Activated naive CD4-positive, alpha-beta T cell treated with anti-CD3 and anti-CD28 coated beads for 36 hours (primary cell): Measurements from ENCODE around the gene RCOR3. TPM values are rescaled to one million over a fixed set of nuclear protein-coding genes. Genes with fewer than 3 reads are reported as not detected.
"Not testable (repeated sequence)": the region's sequence is repeated elsewhere in the genome, so short reads cannot be mapped to it uniquely, and the experiment has no call there.

Experiments used
- CTCF ChIA-PET: fragments of 350-600 bp; sonication (Branson Sonifier 250); formaldehyde crosslinking; loops from one replicate; lab custom pipeline; 2021; ENCODE audit warnings: antibody characterized with exemption; lab: Charles Lee
- DNase-seq: peaks from one replicate; pipeline ENCODE4 v3.0.0-alpha.2; 2020
- H3K27ac Mint-ChIP-seq: one replicate; pipeline ENCODE4 v1.8.0; 2021; ENCODE audit warnings: mild to moderate bottlenecking, mixed read lengths
- H3K27me3 Mint-ChIP-seq: one replicate; pipeline ENCODE4 v1.8.0; 2021; ENCODE audit warnings: low read depth, mixed read lengths
- H3K36me3 Mint-ChIP-seq: one replicate; pipeline ENCODE4 v1.8.0; 2021; ENCODE audit warnings: low read depth, mixed read lengths
- H3K4me1 Mint-ChIP-seq: one replicate; pipeline ENCODE4 v1.8.0; 2021; ENCODE audit warnings: low read depth, mixed read lengths
- H3K4me3 Mint-ChIP-seq: one replicate; pipeline ENCODE4 v1.8.0; 2021; ENCODE audit warnings: mild to moderate bottlenecking, moderate library complexity, mixed read lengths
- H3K9me3 Mint-ChIP-seq: one replicate; pipeline ENCODE4 v1.8.0; 2021; ENCODE audit warnings: mixed read lengths
- intact Hi-C: fragments of 100-400 bp; cut with micrococcal nuclease; formaldehyde crosslinking; loops from one replicate; pipeline ENCODE4 v1.15.1; 2023
- total RNA-seq, 2 experiments: library from RNA; stranded (reverse); gene quantifications; one replicate each; pipeline ENCODE4 v1.2.3, GENCODE V29; 2021

Gene RCOR3
- total RNA-seq, 2 experiments from 2014 or later: 28.9 to 30.8 TPM

- peaks cover 26% of the 10 kb centered on the region for H3K36me3 Mint-ChIP-seq
- H3K4me1 Mint-ChIP-seq: peaks cover 27% of the 10 kb centered on the region
- CTCF ChIA-PET: interaction anchor here (0.6 to 1.0 kb wide), 2 partner anchors 15 to 20 kb away, joined by 3 read pairs; no protein-coding TSS in a partner anchor
- DNase-seq, H3K4me3 Mint-ChIP-seq, H3K27me3 Mint-ChIP-seq, H3K27ac Mint-ChIP-seq, intact Hi-C loops, H3K9me3 Mint-ChIP-seq: not testable (repeated sequence)
Observed at GRCh38 chr1:211263022-211263421, 3.9 kb downstream of the RCOR3 start.

DNA sequence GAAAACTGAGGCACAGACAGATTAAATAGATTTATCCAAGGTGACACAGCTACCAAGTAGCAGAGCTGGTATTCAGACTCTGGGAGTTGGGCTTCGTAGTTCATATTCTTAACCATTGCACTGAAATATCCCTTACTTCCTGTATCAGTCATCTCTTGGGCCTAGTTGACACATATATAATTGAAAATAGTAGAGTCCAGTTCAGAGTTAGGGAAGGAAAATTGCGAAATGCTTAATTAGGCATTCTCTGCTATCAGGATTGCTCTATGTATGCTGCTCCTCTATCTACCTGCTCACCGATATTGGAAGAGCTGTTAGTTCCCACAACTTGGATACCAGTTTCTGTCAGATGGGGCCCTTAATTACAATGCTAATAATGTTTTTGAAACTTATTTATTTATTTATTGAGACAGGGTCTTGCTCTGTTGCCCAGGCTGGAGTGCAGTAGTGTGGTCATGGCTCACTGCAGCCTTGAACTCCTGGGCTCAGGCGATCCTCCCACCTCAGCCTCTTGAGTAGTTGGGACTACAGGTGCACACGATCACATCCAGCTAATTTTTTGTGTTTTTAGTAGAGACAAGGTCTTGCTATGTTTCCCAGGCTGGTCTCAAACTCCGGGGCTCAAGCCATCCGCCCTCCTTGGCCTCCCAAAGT is 8.2 kb downstream of the RCOR3 start:
- no peaks in the 10 kb centered on the region for H3K9me3 Mint-ChIP-seq
- H3K4me1 Mint-ChIP-seq: peaks cover 15% of the 10 kb centered on the region
- CTCF ChIA-PET: interaction anchor here (1.4 kb wide), 1 partner anchor 56 kb away, joined by 4 read pairs; no protein-coding TSS in a partner anchor
- H3K27me3 Mint-ChIP-seq: no peaks in the 10 kb centered on the region
- intact Hi-C loops: no loop called here
- DNase-seq: no peak
- peaks cover 25% of the 10 kb centered on the region for H3K36me3 Mint-ChIP-seq
- H3K27ac Mint-ChIP-seq: no peak overlapping the region
- no peak overlapping the region for H3K4me3 Mint-ChIP-seq

- intact Hi-C loops: no loop called here
Observed at GRCh38 chr1:211279340-211279739, 20.2 kb downstream of the RCOR3 start.

DNA sequence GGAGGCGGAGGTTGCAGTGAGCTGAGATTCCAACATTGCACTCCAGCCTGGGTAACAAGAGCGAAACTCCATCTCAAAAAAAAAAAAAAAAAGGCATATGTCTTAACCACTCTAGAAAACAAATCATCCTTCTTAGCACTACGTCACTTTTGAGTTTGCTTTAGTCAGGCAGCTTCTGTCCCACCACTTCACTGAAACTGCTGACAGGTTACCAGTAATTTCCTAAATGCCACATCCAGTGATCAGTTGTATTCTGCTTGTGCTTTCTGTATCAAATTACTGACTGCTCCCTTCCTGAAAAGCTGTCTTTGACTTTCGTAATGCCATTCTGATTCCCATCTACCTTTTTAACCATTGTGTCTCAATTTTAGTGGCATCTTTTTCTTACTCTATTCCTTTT is 21.7 kb downstream of the RCOR3 start:
- H3K4me1 Mint-ChIP-seq: peaks cover 2% of the 10 kb centered on the region
- H3K4me3 Mint-ChIP-seq: no peak overlapping the region
- H3K36me3 Mint-ChIP-seq: peaks cover 14% of the 10 kb centered on the region
- CTCF ChIA-PET: no interaction called here
- intact Hi-C loops: loop anchor here (1.0 kb wide), 3 partner anchors 22 to 40 kb away; partner anchors contain the start of gene RCOR3
- DNase-seq: peak; percentile 21
- no peak overlapping the region for H3K27ac Mint-ChIP-seq
- H3K27me3 Mint-ChIP-seq: no peaks in the 10 kb centered on the region
- H3K9me3 Mint-ChIP-seq: no peaks in the 10 kb centered on the region

More at GRCh38 chr1:211279340-211279739, 20.2 kb downstream of the RCOR3 start:
- CTCF ChIA-PET: no interaction called here
- peaks cover 2% of the 10 kb centered on the region for H3K4me1 Mint-ChIP-seq
- no peak overlapping the region for H3K27ac Mint-ChIP-seq
- H3K27me3 Mint-ChIP-seq: no peaks in the 10 kb centered on the region
- peaks cover 10% of the 10 kb centered on the region for H3K36me3 Mint-ChIP-seq
- H3K9me3 Mint-ChIP-seq: no peaks in the 10 kb centered on the region
- no peak overlapping the region for H3K4me3 Mint-ChIP-seq
- DNase-seq: no peak

DNA sequence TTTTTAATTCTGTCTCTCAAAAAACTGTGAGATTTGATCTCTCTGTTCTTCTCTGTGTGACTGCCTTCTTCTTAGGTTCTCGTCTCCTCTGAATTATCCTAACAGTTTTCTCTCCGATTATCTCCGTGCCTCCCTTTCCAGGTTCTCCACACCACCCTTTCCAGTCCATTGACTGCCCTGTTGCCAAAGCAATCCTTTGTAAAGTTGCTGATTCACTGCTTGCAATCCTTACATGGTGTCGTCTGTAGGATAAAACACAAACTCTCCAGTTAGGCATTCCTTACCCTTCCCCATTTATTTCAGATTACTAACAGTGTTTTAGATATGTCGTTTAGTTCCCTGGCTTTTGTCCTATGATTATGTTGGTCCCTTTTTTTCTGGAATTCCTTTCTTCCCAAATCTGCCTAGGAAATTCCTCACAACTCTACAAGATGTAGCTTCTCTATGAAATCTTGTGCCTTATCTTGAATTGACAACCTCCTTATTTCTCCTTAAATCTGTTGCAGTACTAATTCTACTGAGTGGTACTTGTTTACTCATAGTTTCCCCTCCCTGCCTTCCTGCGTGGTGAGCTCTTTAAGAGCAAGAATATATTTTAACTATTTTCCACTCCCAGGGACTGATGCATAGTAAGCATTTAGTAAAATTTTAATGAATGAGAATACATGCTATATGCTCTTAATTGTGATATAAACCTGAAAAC is 22.3 kb downstream of the RCOR3 start:
- no peaks in the 10 kb centered on the region for H3K9me3 Mint-ChIP-seq
- no peaks in the 10 kb centered on the region for H3K27me3 Mint-ChIP-seq
- peaks cover 2% of the 10 kb centered on the region for H3K4me1 Mint-ChIP-seq
- no peak overlapping the region for H3K4me3 Mint-ChIP-seq
- CTCF ChIA-PET: interaction anchor here (1.5 kb wide), 1 partner anchor 234 kb away, joined by 4 read pairs; no protein-coding TSS in a partner anchor
- H3K36me3 Mint-ChIP-seq: peaks cover 13% of the 10 kb centered on the region
- intact Hi-C loops: loop anchor here (1.0 kb wide), 3 partner anchors 22 to 40 kb away; partner anchors contain the start of gene RCOR3
- no peak overlapping the region for H3K27ac Mint-ChIP-seq
- no peak for DNase-seq

DNA sequence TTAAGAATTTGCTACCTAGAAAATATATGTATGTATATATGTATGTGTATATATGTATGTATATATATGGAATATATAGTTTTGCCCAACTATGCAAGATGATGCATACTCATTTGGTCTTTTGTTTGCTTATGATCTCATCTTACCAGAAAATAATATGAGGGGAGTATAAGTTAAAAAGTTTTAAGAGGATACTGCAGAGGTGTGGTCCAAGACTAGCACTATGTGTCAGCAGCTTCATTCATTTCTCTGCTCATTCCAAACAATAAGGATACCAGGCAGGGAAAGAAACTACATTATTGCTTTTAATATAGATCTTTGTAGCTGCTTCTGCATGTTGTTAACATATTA is 22.8 kb downstream of the RCOR3 start:
- Mint-ChIP-seq H3K27ac (no peak overlapping the region), H3K4me1 (peaks cover 4% of the 10 kb centered on the region), H3K9me3 (no peaks in the 10 kb centered on the region), H3K36me3 (peaks cover 16% of the 10 kb centered on the region), H3K4me3 (no peak overlapping the region), H3K27me3 (no peaks in the 10 kb centered on the region)
- DNase-seq: no peak
- CTCF ChIA-PET: interaction anchor here (1.5 kb wide), 1 partner anchor 234 kb away, joined by 4 read pairs; no protein-coding TSS in a partner anchor
- intact Hi-C loops: no loop called here

DNA sequence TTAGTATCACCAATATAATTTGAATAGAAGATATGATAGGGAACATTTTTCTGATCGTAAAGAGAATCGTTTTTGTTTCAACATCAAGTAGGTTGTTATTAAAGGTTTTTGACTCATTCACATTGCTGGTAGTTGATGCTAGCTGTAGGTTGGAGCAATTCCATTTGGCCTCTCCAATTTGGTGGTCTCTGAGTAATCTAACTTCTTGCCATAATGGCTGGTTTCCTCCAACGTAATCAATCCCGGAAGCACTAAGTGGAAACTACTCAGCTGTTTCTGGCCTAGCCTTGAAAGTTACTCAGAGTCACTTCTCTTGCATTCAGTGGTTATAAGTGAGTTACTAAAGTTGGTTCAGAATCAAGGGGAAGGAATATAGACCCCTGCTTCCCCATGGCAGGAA is 26.0 kb downstream of the RCOR3 start:
- H3K4me3 Mint-ChIP-seq: no peak overlapping the region
- H3K36me3 Mint-ChIP-seq: peaks cover 19% of the 10 kb centered on the region
- H3K4me1 Mint-ChIP-seq: peaks cover 4% of the 10 kb centered on the region
- CTCF ChIA-PET: interaction anchor here (0.5 to 1.9 kb wide), 2 partner anchors 38 to 552 kb away, joined by 4 to 6 read pairs; no protein-coding TSS in a partner anchor
- DNase-seq: no peak
- intact Hi-C loops: no loop called here
- H3K27ac Mint-ChIP-seq: no peak overlapping the region
- H3K9me3 Mint-ChIP-seq: no peaks in the 10 kb centered on the region
- no peaks in the 10 kb centered on the region for H3K27me3 Mint-ChIP-seq

GRCh38 chr1:211287218-211287617 is 28.1 kb downstream of the RCOR3 start:
- Mint-ChIP-seq H3K27me3 (no peaks in the 10 kb centered on the region), H3K4me3 (no peak overlapping the region), H3K4me1 (peaks cover 4% of the 10 kb centered on the region), H3K36me3 (peaks cover 22% of the 10 kb centered on the region), H3K9me3 (no peaks in the 10 kb centered on the region), H3K27ac (no peak overlapping the region)
- intact Hi-C loops: no loop called here
- CTCF ChIA-PET: no interaction called here
- no peak for DNase-seq

DNA sequence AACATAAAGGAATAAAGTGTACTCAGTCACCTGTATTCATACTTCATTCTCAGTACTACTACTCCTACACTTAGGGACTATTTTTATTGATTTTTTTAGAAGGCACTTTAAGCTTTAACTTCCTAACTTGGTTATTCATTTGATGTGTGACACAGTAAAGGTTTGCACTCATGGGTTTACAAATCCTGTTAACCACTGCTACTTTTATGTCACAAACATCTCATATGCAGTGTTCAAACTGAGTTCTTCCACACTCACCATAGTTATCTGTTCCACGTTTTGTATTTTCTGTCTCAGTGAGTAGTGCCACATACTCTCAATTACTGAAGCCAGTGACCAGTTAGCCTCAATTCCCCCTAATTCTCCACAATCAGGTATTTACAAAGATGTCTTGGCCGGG is 33.2 kb downstream of the RCOR3 start:
- DNase-seq: no peak
- H3K27ac Mint-ChIP-seq: no peak overlapping the region
- H3K4me3 Mint-ChIP-seq: no peak overlapping the region
- H3K9me3 Mint-ChIP-seq: no peaks in the 10 kb centered on the region
- H3K27me3 Mint-ChIP-seq: no peaks in the 10 kb centered on the region
- intact Hi-C loops: no loop called here
- CTCF ChIA-PET: no interaction called here
- peaks cover 10% of the 10 kb centered on the region for H3K4me1 Mint-ChIP-seq
- peaks cover 16% of the 10 kb centered on the region for H3K36me3 Mint-ChIP-seq

DNA sequence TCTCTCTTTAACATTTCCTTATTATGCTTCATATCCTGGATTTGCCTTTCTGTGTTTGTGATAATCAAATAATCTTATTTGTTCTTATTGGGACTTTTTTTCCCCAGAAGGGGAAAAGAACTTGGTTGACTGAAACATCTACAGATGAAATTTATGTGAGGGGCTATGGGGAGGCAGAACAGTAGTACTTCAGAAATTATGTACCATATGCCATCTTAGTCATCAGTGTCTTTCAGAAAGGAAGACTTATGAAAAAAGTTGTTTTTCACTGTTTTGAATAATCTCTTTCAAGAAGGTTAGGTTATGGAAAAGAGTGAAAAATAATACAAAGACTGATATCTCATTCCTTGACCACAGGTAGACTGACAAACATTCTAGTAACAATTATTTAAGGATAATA is 37.2 kb downstream of the RCOR3 start:
- Mint-ChIP-seq H3K9me3 (no peaks in the 10 kb centered on the region), H3K4me3 (no peak overlapping the region)
- intact Hi-C loops: loop anchor here (1.0 kb wide), 1 partner anchor 9 kb away; no protein-coding TSS in a partner anchor

GRCh38 chr1:211305044-211305443 is 45.9 kb downstream of the RCOR3 start:
- Mint-ChIP-seq H3K27me3 (no peaks in the 10 kb centered on the region), H3K9me3 (no peaks in the 10 kb centered on the region), H3K36me3 (peaks cover 20% of the 10 kb centered on the region), H3K27ac (peak overlapping the region; percentile 25), H3K4me3 (no peak overlapping the region), H3K4me1 (peaks cover 35% of the 10 kb centered on the region)
- intact Hi-C loops: loop anchor here (1.0 kb wide), 4 partner anchors 9 to 46 kb away; partner anchors contain the start of gene RCOR3
- CTCF ChIA-PET: interaction anchor here (1.3 kb wide), 2 partner anchors 18 to 21 kb away, joined by 3 read pairs; partner anchors contain the start of gene TRAF5
- DNase-seq: peak; percentile 73

More for the DNA sequence above, 37.2 kb downstream of the RCOR3 start:
- CTCF ChIA-PET: no interaction called here
- Mint-ChIP-seq H3K27me3 (no peaks in the 10 kb centered on the region), H3K4me1 (peaks cover 23% of the 10 kb centered on the region), H3K36me3 (peaks cover 26% of the 10 kb centered on the region), H3K27ac (no peak overlapping the region)
- no peak for DNase-seq

GRCh38 chr1:211309617-211310016 is 50.5 kb downstream of the RCOR3 start:
- Mint-ChIP-seq H3K27me3 (no peaks in the 10 kb centered on the region), H3K27ac (no peak overlapping the region), H3K36me3 (peaks cover 15% of the 10 kb centered on the region), H3K9me3 (no peaks in the 10 kb centered on the region), H3K4me3 (no peak overlapping the region), H3K4me1 (peaks cover 20% of the 10 kb centered on the region)
- intact Hi-C loops: no loop called here
- DNase-seq: no peak
- CTCF ChIA-PET: interaction anchor here (0.7 to 0.8 kb wide), 2 partner anchors 205 to 850 kb away, joined by 3 read pairs; no protein-coding TSS in a partner anchor
